ENCODE data around the gene LSM10. TPM values are rescaled to one million over a fixed set of nuclear protein-coding genes. Genes with fewer than 3 reads are reported as not detected.

LSM10 gene
- total RNA-seq, 1 donor from 2014 or later, result 28.4 TPM

DNA sequence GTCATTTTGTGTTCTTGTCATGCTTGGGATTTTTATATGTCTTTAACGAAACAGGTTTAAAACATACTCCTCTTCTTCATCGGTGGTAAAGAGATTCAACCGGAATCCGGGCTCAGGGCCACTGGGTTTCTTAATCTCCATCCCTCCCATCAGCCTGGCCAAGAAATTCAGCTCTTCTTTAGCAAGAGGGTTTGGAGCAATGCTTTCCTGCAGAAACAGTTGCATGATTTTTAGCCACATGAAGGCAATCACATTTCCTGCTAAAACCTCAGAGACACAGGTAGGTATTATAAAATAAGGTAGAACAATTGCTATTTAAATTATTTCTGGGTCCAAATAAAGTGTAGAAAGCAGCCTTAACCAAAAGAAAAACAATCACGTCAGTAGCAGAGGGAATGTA is 22.7 kb upstream of the LSM10 start:
- Mint-ChIP-seq H3K4me1 (ENCODE audit: low read depth) (no peaks in the 10 kb centered on the region), H3K9me3 (ENCODE audit: low read depth) (no peaks in the 10 kb centered on the region), H3K4me3 (ENCODE audit: low read depth) (no peak overlapping the region), H3K36me3 (ENCODE audit: insufficient read depth) (peaks cover 7% of the 10 kb centered on the region), H3K27ac (no peak overlapping the region), H3K27me3 (no peaks in the 10 kb centered on the region)
- TF ChIP-seq, protein P1, sequence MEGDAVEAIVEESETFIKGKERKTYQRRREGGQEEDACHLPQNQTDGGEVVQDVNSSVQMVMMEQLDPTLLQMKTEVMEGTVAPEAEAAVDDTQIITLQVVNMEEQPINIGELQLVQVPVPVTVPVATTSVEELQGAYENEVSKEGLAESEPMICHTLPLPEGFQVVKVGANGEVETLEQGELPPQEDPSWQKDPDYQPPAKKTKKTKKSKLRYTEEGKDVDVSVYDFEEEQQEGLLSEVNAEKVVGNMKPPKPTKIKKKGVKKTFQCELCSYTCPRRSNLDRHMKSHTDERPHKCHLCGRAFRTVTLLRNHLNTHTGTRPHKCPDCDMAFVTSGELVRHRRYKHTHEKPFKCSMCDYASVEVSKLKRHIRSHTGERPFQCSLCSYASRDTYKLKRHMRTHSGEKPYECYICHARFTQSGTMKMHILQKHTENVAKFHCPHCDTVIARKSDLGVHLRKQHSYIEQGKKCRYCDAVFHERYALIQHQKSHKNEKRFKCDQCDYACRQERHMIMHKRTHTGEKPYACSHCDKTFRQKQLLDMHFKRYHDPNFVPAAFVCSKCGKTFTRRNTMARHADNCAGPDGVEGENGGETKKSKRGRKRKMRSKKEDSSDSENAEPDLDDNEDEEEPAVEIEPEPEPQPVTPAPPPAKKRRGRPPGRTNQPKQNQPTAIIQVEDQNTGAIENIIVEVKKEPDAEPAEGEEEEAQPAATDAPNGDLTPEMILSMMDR (IDR thresholded peaks at IDR 0.05; ENCODE audit: unreplicated experiment), result no peak
- no peak for DNase-seq (ENCODE audit: low spot score, unreplicated experiment)

DNA sequence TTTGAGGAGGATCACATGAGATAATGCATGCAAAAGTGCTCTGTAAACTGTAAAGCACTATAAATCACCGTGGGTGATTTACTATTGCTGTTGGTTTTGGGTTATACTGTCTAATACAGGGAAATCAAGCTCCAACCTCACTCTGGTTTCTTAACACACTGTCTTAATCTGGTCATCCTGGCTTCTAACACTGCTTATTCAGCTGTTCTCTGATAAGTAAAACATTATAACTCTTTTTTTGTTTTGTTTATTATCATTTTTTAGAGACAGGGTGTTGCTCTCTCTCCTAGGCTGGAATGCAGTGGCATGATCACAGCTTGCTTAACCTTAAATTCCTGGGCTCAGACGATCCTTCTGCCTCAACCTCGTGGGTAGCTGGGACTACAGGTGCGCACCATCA is 21.9 kb upstream of the LSM10 start:
- peaks cover 7% of the 10 kb centered on the region for H3K36me3 Mint-ChIP-seq (ENCODE audit: insufficient read depth)
- TF ChIP-seq, protein P1 (IDR thresholded peaks at IDR 0.05; ENCODE audit: unreplicated experiment), result no peak
- DNase-seq (ENCODE audit: low spot score, unreplicated experiment), result no peak
- no peak overlapping the region for H3K4me3 Mint-ChIP-seq (ENCODE audit: low read depth)
- no peak overlapping the region for H3K27ac Mint-ChIP-seq
- no peaks in the 10 kb centered on the region for H3K9me3 Mint-ChIP-seq (ENCODE audit: low read depth)
- H3K27me3 Mint-ChIP-seq, result no peaks in the 10 kb centered on the region
- H3K4me1 Mint-ChIP-seq (ENCODE audit: low read depth), result no peaks in the 10 kb centered on the region

DNA sequence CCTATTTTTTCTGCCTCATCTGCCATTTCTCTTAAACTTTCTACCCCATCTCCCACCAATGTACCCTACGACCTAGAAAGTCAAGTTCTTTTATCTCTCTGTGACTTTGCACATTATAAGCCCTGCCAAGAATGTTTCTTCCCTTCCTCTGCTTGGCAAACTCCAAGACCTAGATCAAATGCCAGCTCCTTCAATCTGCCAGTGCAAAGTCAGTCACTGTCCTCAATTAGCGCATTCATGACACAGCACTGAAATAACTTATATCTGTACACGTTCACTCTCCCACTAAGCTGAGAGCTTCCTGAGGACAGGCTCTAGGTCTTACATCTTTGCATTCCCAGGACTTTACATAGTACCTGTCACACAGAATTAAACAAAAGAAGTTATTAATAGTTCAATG is 21.4 kb upstream of the LSM10 start:
- peaks cover 7% of the 10 kb centered on the region for H3K36me3 Mint-ChIP-seq (ENCODE audit: insufficient read depth)
- DNase-seq (ENCODE audit: low spot score, unreplicated experiment), result no peak
- H3K4me3 Mint-ChIP-seq (ENCODE audit: low read depth), result no peak overlapping the region
- TF ChIP-seq, protein P1 (IDR thresholded peaks at IDR 0.05; ENCODE audit: unreplicated experiment), result no peak
- no peaks in the 10 kb centered on the region for H3K4me1 Mint-ChIP-seq (ENCODE audit: low read depth)
- no peak overlapping the region for H3K27ac Mint-ChIP-seq
- H3K27me3 Mint-ChIP-seq, result no peaks in the 10 kb centered on the region
- H3K9me3 Mint-ChIP-seq (ENCODE audit: low read depth), result no peaks in the 10 kb centered on the region

DNA sequence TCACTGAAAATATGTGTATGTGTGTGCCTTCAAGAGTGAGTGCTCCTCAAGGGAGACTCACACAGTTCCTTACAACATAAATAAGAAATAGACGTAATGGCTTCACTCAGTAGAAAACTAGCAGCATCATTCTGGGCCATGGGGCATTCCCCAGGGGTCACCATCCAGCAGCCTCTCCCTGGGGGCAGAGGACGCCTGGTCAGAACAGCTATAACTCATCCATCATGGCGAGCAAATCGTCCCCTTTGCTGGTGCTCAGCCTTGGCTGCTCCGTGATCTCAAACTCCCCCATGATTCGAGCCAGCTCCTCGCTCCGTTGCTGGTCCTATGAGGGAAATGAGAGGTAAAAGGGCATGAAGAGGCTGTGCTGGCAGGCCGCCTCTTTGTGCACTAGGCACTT is 20.2 kb upstream of the LSM10 start:
- Mint-ChIP-seq H3K9me3 (ENCODE audit: low read depth) (no peaks in the 10 kb centered on the region), H3K4me1 (ENCODE audit: low read depth) (no peaks in the 10 kb centered on the region), H3K27ac (no peak overlapping the region), H3K36me3 (ENCODE audit: insufficient read depth) (peaks cover 9% of the 10 kb centered on the region), H3K27me3 (no peaks in the 10 kb centered on the region), H3K4me3 (ENCODE audit: low read depth) (no peak overlapping the region)
- DNase-seq (ENCODE audit: low spot score, unreplicated experiment), result no peak
- TF ChIP-seq, protein P1 (IDR thresholded peaks at IDR 0.05; ENCODE audit: unreplicated experiment), result no peak

DNA sequence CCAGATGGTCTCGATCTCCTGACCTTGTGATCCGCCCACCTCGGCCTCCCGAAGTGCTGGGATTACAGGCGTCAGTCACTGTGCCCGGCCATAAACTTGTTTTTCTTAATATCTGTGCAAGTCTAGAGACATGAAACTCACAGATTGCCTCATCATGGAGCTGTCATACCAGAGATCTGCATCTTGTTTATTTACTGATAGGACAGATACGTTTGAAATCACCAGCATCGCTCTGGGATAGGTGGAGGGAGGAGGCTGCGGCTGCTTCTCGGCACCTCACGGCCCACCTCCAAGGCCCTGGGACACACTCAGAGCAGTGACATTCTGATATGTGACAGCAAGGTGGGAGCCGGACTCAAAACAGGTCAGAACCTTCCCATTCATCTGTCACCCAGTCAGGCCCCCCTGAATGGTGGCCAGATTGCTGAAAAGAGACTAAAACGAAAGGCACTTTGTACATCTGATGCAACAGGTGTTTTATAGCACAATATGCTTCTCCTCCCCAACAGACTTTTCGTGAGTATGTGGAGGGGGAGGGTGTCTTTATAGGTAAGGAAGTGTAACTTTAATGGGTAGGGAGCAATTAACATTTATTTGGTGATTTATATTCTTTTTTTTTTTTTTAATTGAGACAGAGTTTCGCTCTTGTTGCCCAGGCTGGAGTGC is 18.1 kb upstream of the LSM10 start:
- Mint-ChIP-seq H3K4me3 (ENCODE audit: low read depth) (no peak overlapping the region), H3K9me3 (ENCODE audit: low read depth) (peaks cover 4% of the 10 kb centered on the region), H3K4me1 (ENCODE audit: low read depth) (peaks cover 3% of the 10 kb centered on the region), H3K27ac (no peak overlapping the region), H3K36me3 (ENCODE audit: insufficient read depth) (peaks cover 11% of the 10 kb centered on the region), H3K27me3 (no peaks in the 10 kb centered on the region)
- no peak for DNase-seq (ENCODE audit: low spot score, unreplicated experiment)
- TF ChIP-seq, protein P1 (IDR thresholded peaks at IDR 0.05; ENCODE audit: unreplicated experiment), result no peak

Data from progenitor cell of endocrine pancreas (in vitro differentiated cells).